GM03348 (cell line): Measurements from ENCODE around the gene P2RY2.
"Not testable (repeated sequence)": the region's sequence is repeated elsewhere in the genome, so short reads cannot be mapped to it uniquely, and the experiment has no call there.

Source experiments
- DNase-seq: peaks from one replicate; pipeline ENCODE4 v3.0.0; 2012; ENCODE audit warnings: low spot score

The P2RY2 gene

GRCh38 chr11:73228268-73229134 is 10.4 kb downstream of the P2RY2 start:
- no peak for DNase-seq

- no peak for DNase-seq
Observed at GRCh38 chr11:73229321-73229895, 11.3 kb downstream of the P2RY2 start.

- no peak for DNase-seq
Observed at GRCh38 chr11:73229896-73230875, 12.1 kb downstream of the P2RY2 start.

GRCh38 chr11:73230931-73231330 is 12.8 kb downstream of the P2RY2 start:
- DNase-seq: no peak

GRCh38 chr11:73232487-73232886 is 14.4 kb downstream of the P2RY2 start:
- not testable (repeated sequence) for DNase-seq

- DNase-seq: no peak
Observed at GRCh38 chr11:73233211-73233610, 15.1 kb downstream of the P2RY2 start.

GRCh38 chr11:73233692-73234470 is 15.8 kb downstream of the P2RY2 start:
- DNase-seq: no peak

GRCh38 chr11:73234471-73235181 is 16.5 kb downstream of the P2RY2 start:
- DNase-seq: no peak

GRCh38 chr11:73235236-73235786 is 17.2 kb downstream of the P2RY2 start:
- no peak for DNase-seq

GRCh38 chr11:73236205-73236765 is 18.2 kb downstream of the P2RY2 start:
- no peak for DNase-seq

GRCh38 chr11:73236854-73237253 is 18.8 kb downstream of the P2RY2 start:
- DNase-seq: peak; percentile 52

- DNase-seq: no peak
Observed at GRCh38 chr11:73237471-73238290, 19.6 kb downstream of the P2RY2 start.

GRCh38 chr11:73239111-73239521 is 21.0 kb downstream of the P2RY2 start:
- no peak for DNase-seq

- no peak for DNase-seq
Observed at GRCh38 chr11:73239571-73240189, 21.6 kb downstream of the P2RY2 start.

GRCh38 chr11:73240190-73240781 is 22.2 kb downstream of the P2RY2 start:
- peak; percentile 62 for DNase-seq

- no peak for DNase-seq
Observed at GRCh38 chr11:73241300-73241699, 23.2 kb downstream of the P2RY2 start.

- peak; percentile 89 for DNase-seq
Observed at GRCh38 chr11:73242251-73243092, 24.4 kb downstream of the P2RY2 start.

- DNase-seq: no peak
Observed at GRCh38 chr11:73243093-73243485, 25.0 kb downstream of the P2RY2 start.
